Gastrocnemius medialis (tissue), 4 donors: ENCODE measurements around the gene SLC35F1. TPM values are rescaled to one million over a fixed set of nuclear protein-coding genes. Genes with fewer than 3 reads are reported as not detected.

Source experiments
- ATAC-seq, 2 donors: fragments of 150-250 bp; one replicate each; pipeline ENCODE4 v1.9.1; 2016
- DNase-seq, 2 donors: peaks; one replicate each; pipeline ENCODE4 v3.0.0-alpha.2; 2019
- H3K27ac ChIP-seq, 4 donors: fragments of 200-600 bp; sonication (generic); 1 replicate in 1 of 4; 2 replicates in 3 of 4; pipeline ENCODE4 v1.5.1; 2016 to 2018; ENCODE audit warnings: mild to moderate bottlenecking in 2 of 4, moderate library complexity in 1 of 4
- H3K27me3 ChIP-seq, 3 donors: fragments of 200-600 bp; sonication (generic) in 2 of 3; 1 replicate in 1 of 3; 2 replicates in 2 of 3; pipeline versions ENCODE4 v1.5.1 to v1.6.0; 2016 to 2019; ENCODE audit warnings: mild to moderate bottlenecking in 1 of 3, moderate library complexity in 1 of 3
- H3K36me3 ChIP-seq, 2 donors: fragments of 200-600 bp; sonication (generic) in 1 of 2; one replicate each; pipeline ENCODE4 v1.5.1; 2017 to 2018
- H3K4me1 ChIP-seq, 2 donors: fragments of 200-600 bp; sonication (generic) in 1 of 2; one replicate each; pipeline ENCODE4 v1.5.1; 2016 to 2017; ENCODE audit warnings: mild to moderate bottlenecking in 2 of 2
- H3K4me3 ChIP-seq, 4 donors: fragments of 200-600 bp; sonication (generic) in 3 of 4; 1 replicate in 1 of 4; 2 replicates in 3 of 4; pipeline ENCODE4 v1.5.1; 2016 to 2019; ENCODE audit warnings: mild to moderate bottlenecking in 2 of 4
- H3K9me3 ChIP-seq, 3 donors: fragments of 200-600 bp; sonication (generic) in 2 of 3; 1 replicate in 1 of 3; 2 replicates in 2 of 3; pipeline ENCODE4 v1.5.1; 2016 to 2019
- CTCF ChIP-seq, 5 experiments: fragments of 450-650 bp in 3 of 5; fragments of 200-600 bp in 2 of 5; sonication (generic) in 2 of 5; IDR thresholded peaks in 4 of 5; conservative IDR thresholded peaks in 1 of 5; 1 replicate in 4 of 5; 2 replicates in 1 of 5; pipeline ENCODE4 v1.5.1; 2016 to 2019; ENCODE audit warnings: antibody characterized with exemption in 5 of 5, mild to moderate bottlenecking in 3 of 5, moderate library complexity in 3 of 5
- POLR2A ChIP-seq, 2 donors: fragments of 450-650 bp; IDR thresholded peaks; one replicate each; pipeline ENCODE4 v1.6.1; 2017; ENCODE audit warnings: antibody characterized with exemption in 2 of 2, mild to moderate bottlenecking in 2 of 2, moderate library complexity in 2 of 2
- in situ Hi-C, 4 donors: fragments of 200-750 bp; cut with MboI; loops; one replicate each; pipeline versions ENCODE4 v1.15.0 to v1.8.0; 2017; ENCODE audit warnings: low sequenced_read_pairs in 4 of 4
- intact Hi-C: fragments of 100-400 bp; cut with DNase I; formaldehyde crosslinking; loops from one replicate; pipeline ENCODE4 v1.15.1; 2023; ENCODE audit warnings: low total_unique reads
- total RNA-seq, 4 donors: library from RNA; depleted of rRNA; stranded (reverse); fragments of >200 nt; gene quantifications; one replicate each; pipeline versions ENCODE4 v1.1.0 to v1.2.3, GENCODE V29; 2016

SLC35F1 gene
- total RNA-seq, 4 donors from 2014 or later: 0.13 to 0.29 TPM; not detected in 2

DNA sequence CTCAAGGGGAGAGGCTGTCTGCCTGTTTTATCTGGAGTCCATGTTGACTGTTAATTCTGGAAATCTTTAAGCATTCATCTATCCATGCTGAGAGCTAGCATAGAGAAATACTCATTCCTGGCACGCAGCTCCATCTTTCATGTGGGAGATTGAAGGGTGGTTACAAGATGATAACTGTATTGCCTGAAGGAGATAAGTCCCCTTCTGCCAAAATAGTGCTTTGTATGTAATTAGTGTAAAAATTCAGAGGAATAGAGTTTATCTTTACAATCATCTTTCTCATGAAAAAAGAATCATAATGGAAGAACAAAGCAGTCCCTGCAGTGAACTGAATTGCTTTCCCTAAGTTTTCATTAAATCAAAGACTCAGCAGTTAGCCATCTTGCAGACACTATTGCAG, 256.5 kb downstream of the SLC35F1 start:
- no peaks in the 10 kb centered on the region for H3K27me3 ChIP-seq

DNA sequence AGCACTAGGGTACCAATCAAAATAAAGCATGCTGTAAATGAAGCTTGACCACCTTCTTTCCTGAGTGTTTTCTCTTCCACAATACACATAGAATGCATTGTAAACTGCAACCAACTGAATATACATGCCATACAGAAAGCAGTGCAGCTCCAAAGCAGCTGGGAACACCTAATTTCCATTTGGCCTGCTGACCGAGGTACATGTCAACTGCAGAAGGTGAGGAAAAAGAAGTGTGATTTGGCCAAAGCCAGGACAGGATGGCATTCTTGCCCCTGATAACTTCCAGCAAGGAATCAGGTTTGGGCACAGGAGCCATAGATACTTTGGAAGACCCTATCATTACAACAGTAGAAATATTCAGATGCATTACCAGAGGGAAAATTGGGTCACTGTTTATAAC, 258.4 kb downstream of the SLC35F1 start:
- TF ChIP-seq POLR2A (IDR thresholded peaks at IDR 0.05): no peak
- no peak for TF ChIP-seq CTCF (IDR thresholded peaks at IDR 0.05 in 4 of 5, conservative IDR thresholded peaks at IDR 0.05 in 1 of 5)
- intact Hi-C loops (no loop called here), in situ Hi-C loops (no loop called here)
- Histone ChIP-seq H3K9me3 (no peaks in the 10 kb centered on the region), H3K27me3 (no peaks in the 10 kb centered on the region), H3K36me3 (no peaks in the 10 kb centered on the region), H3K4me1 (no peaks in the 10 kb centered on the region), H3K4me3 (no peak overlapping the region), H3K27ac (no peak overlapping the region)
- ATAC-seq (no peak), DNase-seq (no peak)

More for the DNA sequence above, 256.5 kb downstream of the SLC35F1 start:
- intact Hi-C loops: no loop called here
- H3K4me1 ChIP-seq: no peaks in the 10 kb centered on the region
- in situ Hi-C loops: no loop called here
- no peak for DNase-seq
- H3K4me3 ChIP-seq: no peak overlapping the region
- ATAC-seq: no peak
- no peaks in the 10 kb centered on the region for H3K9me3 ChIP-seq
- H3K36me3 ChIP-seq: no peaks in the 10 kb centered on the region
- no peak overlapping the region for H3K27ac ChIP-seq
- TF ChIP-seq POLR2A (IDR thresholded peaks at IDR 0.05): no peak
- TF ChIP-seq CTCF (IDR thresholded peaks at IDR 0.05 in 4 of 5, conservative IDR thresholded peaks at IDR 0.05 in 1 of 5): no peak

DNA sequence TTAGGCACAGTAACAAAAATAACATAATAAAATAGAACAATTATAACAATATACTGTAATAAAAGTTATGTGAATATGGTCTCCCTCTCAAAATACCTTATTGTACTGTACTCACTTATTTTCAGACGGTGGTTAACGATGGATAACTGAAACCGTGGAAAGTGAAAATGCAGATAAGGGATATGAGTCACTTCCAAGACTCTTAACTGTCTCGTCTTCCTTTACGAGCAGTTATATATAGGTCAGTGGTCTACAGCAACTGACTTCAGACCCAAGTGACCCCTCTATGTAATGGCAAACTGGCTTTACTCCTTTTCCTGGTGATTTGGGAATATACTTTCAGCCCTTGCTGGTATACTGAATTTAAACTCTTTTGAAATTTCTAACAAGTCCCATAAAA, 261.4 kb downstream of the SLC35F1 start:
- intact Hi-C loops (no loop called here), in situ Hi-C loops (no loop called here)
- no peak overlapping the region for H3K4me3 ChIP-seq
- DNase-seq (no peak), ATAC-seq (no peak)
- no peaks in the 10 kb centered on the region for H3K4me1 ChIP-seq
- H3K9me3 ChIP-seq: no peaks in the 10 kb centered on the region
- no peak overlapping the region for H3K27ac ChIP-seq
- H3K36me3 ChIP-seq: no peaks in the 10 kb centered on the region
- no peaks in the 10 kb centered on the region for H3K27me3 ChIP-seq
- TF ChIP-seq CTCF (IDR thresholded peaks at IDR 0.05 in 4 of 5, conservative IDR thresholded peaks at IDR 0.05 in 1 of 5) (no peak), POLR2A (IDR thresholded peaks at IDR 0.05) (no peak)

DNA sequence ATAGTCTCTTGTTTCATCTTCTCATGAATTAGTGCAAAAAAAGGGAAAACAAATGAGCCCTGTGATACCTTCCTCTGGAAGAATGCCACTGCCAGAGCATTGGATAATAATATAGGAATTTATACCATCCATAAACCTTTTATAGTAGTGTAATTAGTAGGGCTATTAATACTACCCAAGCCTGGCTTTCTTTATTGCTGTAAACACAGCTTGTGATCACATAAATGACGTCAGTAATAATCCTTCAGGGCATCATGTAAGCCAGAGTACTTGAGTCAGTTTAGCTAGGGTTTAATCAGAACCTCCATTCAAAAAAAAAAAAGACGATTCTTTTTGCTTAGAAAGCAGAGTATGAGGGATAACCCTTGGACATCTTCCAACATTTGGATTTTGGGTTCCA, 264.8 kb downstream of the SLC35F1 start:
- no peak for ATAC-seq
- Histone ChIP-seq H3K4me1 (no peaks in the 10 kb centered on the region), H3K27me3 (no peaks in the 10 kb centered on the region), H3K4me3 (no peak overlapping the region), H3K36me3 (no peaks in the 10 kb centered on the region), H3K27ac (no peak overlapping the region), H3K9me3 (no peaks in the 10 kb centered on the region)
- in situ Hi-C loops (no loop called here), intact Hi-C loops (no loop called here)
- TF ChIP-seq POLR2A (IDR thresholded peaks at IDR 0.05) (no peak), CTCF (IDR thresholded peaks at IDR 0.05 in 4 of 5, conservative IDR thresholded peaks at IDR 0.05 in 1 of 5) (no peak)
- DNase-seq: no peak

- in situ Hi-C loops (no loop called here), intact Hi-C loops (no loop called here)
- TF ChIP-seq CTCF (IDR thresholded peaks at IDR 0.05 in 4 of 5, conservative IDR thresholded peaks at IDR 0.05 in 1 of 5) (no peak), POLR2A (IDR thresholded peaks at IDR 0.05) (no peak)
- Histone ChIP-seq H3K4me1 (no peaks in the 10 kb centered on the region), H3K36me3 (no peaks in the 10 kb centered on the region), H3K9me3 (no peaks in the 10 kb centered on the region), H3K27ac (no peak overlapping the region), H3K27me3 (no peaks in the 10 kb centered on the region), H3K4me3 (no peak overlapping the region)
- DNase-seq (no peak), ATAC-seq (no peak)
Measured at GRCh38 chr6:118174071-118174470, 267.0 kb downstream of the SLC35F1 start.
